HL-60 (cell line): Measurements from ENCODE around the gene DARS1.

Source experiments
- GABPA ChIP-seq: IDR thresholded peaks from 2 replicates; pipeline ENCODE4 v1.6.1; 2012; ENCODE audit warnings: low read depth
- POLR2AphosphoS5 ChIP-seq: IDR thresholded peaks from 2 replicates; pipeline ENCODE4 v1.6.1; 2012; ENCODE audit warnings: low read depth
- TF ChIP-seq, protein P1 (sequence below): IDR thresholded peaks from one replicate; pipeline ENCODE4 v1.5.1; 2011; ENCODE audit warnings: low read length, control low read depth, inconsistent platforms; ENCODE audit not compliant: insufficient read depth
- TF ChIP-seq, protein P2 (sequence below): IDR thresholded peaks from 2 replicates; pipeline ENCODE4 v1.6.1; 2012; ENCODE audit warnings: low read depth; ENCODE audit not compliant: insufficient replicate concordance

DNA sequence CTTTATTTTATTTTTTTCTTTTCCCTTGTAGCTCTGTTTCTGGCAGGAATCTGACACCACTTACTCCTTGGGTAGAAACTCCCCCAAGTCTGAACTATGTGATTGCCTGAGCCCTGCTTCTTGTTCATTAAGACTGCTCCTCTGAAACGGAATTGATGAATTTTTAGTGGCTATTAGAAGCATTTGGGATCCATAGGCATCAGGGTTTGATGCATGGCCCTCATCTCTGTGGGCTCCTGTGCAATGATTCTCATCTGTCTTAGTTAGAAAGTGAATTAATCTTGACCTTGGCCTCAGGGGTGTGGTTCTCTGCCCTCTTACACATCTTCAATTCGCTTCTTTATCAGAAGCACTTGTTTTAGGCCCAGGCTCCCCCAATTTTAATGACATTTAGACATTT is 31.0 kb upstream of the DARS1 start:
- TF ChIP-seq, protein P1, sequence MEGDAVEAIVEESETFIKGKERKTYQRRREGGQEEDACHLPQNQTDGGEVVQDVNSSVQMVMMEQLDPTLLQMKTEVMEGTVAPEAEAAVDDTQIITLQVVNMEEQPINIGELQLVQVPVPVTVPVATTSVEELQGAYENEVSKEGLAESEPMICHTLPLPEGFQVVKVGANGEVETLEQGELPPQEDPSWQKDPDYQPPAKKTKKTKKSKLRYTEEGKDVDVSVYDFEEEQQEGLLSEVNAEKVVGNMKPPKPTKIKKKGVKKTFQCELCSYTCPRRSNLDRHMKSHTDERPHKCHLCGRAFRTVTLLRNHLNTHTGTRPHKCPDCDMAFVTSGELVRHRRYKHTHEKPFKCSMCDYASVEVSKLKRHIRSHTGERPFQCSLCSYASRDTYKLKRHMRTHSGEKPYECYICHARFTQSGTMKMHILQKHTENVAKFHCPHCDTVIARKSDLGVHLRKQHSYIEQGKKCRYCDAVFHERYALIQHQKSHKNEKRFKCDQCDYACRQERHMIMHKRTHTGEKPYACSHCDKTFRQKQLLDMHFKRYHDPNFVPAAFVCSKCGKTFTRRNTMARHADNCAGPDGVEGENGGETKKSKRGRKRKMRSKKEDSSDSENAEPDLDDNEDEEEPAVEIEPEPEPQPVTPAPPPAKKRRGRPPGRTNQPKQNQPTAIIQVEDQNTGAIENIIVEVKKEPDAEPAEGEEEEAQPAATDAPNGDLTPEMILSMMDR, result no peak
- TF ChIP-seq POLR2AphosphoS5, result no peak
- TF ChIP-seq, protein P2, sequence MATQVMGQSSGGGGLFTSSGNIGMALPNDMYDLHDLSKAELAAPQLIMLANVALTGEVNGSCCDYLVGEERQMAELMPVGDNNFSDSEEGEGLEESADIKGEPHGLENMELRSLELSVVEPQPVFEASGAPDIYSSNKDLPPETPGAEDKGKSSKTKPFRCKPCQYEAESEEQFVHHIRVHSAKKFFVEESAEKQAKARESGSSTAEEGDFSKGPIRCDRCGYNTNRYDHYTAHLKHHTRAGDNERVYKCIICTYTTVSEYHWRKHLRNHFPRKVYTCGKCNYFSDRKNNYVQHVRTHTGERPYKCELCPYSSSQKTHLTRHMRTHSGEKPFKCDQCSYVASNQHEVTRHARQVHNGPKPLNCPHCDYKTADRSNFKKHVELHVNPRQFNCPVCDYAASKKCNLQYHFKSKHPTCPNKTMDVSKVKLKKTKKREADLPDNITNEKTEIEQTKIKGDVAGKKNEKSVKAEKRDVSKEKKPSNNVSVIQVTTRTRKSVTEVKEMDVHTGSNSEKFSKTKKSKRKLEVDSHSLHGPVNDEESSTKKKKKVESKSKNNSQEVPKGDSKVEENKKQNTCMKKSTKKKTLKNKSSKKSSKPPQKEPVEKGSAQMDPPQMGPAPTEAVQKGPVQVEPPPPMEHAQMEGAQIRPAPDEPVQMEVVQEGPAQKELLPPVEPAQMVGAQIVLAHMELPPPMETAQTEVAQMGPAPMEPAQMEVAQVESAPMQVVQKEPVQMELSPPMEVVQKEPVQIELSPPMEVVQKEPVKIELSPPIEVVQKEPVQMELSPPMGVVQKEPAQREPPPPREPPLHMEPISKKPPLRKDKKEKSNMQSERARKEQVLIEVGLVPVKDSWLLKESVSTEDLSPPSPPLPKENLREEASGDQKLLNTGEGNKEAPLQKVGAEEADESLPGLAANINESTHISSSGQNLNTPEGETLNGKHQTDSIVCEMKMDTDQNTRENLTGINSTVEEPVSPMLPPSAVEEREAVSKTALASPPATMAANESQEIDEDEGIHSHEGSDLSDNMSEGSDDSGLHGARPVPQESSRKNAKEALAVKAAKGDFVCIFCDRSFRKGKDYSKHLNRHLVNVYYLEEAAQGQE, result no peak
- TF ChIP-seq GABPA, result no peak
